ENCODE results near the gene KLHL26. TPM values are rescaled to one million over a fixed set of nuclear protein-coding genes. Genes with fewer than 3 reads are reported as not detected.

KLHL26 gene
- total RNA-seq, 2 donors from 2014 or later: 11.6 to 18.3 TPM

- Mint-ChIP-seq H3K4me3 (peak overlapping the region; percentile 94), H3K36me3 (no peaks in the 10 kb centered on the region), H3K9me3 (no peaks in the 10 kb centered on the region), H3K4me1 (ENCODE audit: low read depth in 2 of 2) (peaks cover 12 to 23% of the 10 kb centered on the region in 2 donors), H3K27ac (peak overlapping the region; percentile 72 to 89), H3K27me3 (peaks cover 0 to 7% of the 10 kb centered on the region in 2 donors)
- DNase-seq (ENCODE audit: low spot score) (no peak), ATAC-seq (no peak)
Measured at GRCh38 chr19:18637673-18638630, 1.1 kb downstream of the KLHL26 start.

GRCh38 chr19:18639706-18640243 lies 2.9 kb downstream of the KLHL26 start:
- H3K36me3 Mint-ChIP-seq: no peaks in the 10 kb centered on the region
- H3K27ac Mint-ChIP-seq: no peak overlapping the region
- no peaks in the 10 kb centered on the region for H3K9me3 Mint-ChIP-seq
- H3K27me3 Mint-ChIP-seq: peaks cover 0 to 3% of the 10 kb centered on the region in 2 donors
- ATAC-seq (no peak), DNase-seq (ENCODE audit: low spot score) (no peak)
- no peak overlapping the region for H3K4me3 Mint-ChIP-seq
- peaks cover 12 to 27% of the 10 kb centered on the region in 2 donors for H3K4me1 Mint-ChIP-seq (ENCODE audit: low read depth in 2 of 2)

- Mint-ChIP-seq H3K9me3 (no peaks in the 10 kb centered on the region), H3K27me3 (no peaks in the 10 kb centered on the region), H3K27ac (no peak overlapping the region), H3K36me3 (no peaks in the 10 kb centered on the region), H3K4me1 (ENCODE audit: low read depth in 2 of 2) (peaks cover 12 to 25% of the 10 kb centered on the region in 2 donors), H3K4me3 (no peak overlapping the region)
- no peak for DNase-seq (ENCODE audit: low spot score)
- no peak for ATAC-seq
Measured at GRCh38 chr19:18644196-18645034, 7.6 kb downstream of the KLHL26 start.

- no peak for ATAC-seq
- no peak overlapping the region for H3K4me3 Mint-ChIP-seq
- no peaks in the 10 kb centered on the region for H3K27me3 Mint-ChIP-seq
- no peak for DNase-seq (ENCODE audit: low spot score)
- H3K4me1 Mint-ChIP-seq (ENCODE audit: low read depth in 2 of 2): peaks cover 18 to 28% of the 10 kb centered on the region in 2 donors
- H3K27ac Mint-ChIP-seq: no peak overlapping the region
- no peaks in the 10 kb centered on the region for H3K9me3 Mint-ChIP-seq
- no peaks in the 10 kb centered on the region for H3K36me3 Mint-ChIP-seq
Measured at GRCh38 chr19:18645035-18645511, 8.2 kb downstream of the KLHL26 start.

- Mint-ChIP-seq H3K4me1 (ENCODE audit: low read depth in 2 of 2) (peaks cover 18 to 32% of the 10 kb centered on the region in 2 donors), H3K9me3 (no peaks in the 10 kb centered on the region), H3K36me3 (no peaks in the 10 kb centered on the region), H3K4me3 (no peak overlapping the region), H3K27me3 (no peaks in the 10 kb centered on the region), H3K27ac (no peak overlapping the region)
- no peak for ATAC-seq
- DNase-seq (ENCODE audit: low spot score): no peak
Measured at GRCh38 chr19:18646535-18647370, 9.9 kb downstream of the KLHL26 start.

GRCh38 chr19:18647371-18647767 lies 10.5 kb downstream of the KLHL26 start:
- H3K36me3 Mint-ChIP-seq: no peaks in the 10 kb centered on the region
- no peak for ATAC-seq
- no peak overlapping the region for H3K27ac Mint-ChIP-seq
- DNase-seq (ENCODE audit: low spot score): no peak
- no peaks in the 10 kb centered on the region for H3K9me3 Mint-ChIP-seq
- H3K4me3 Mint-ChIP-seq: no peak overlapping the region
- H3K27me3 Mint-ChIP-seq: no peaks in the 10 kb centered on the region
- H3K4me1 Mint-ChIP-seq (ENCODE audit: low read depth in 2 of 2): peaks cover 18 to 32% of the 10 kb centered on the region in 2 donors

GRCh38 chr19:18647807-18648206 lies 11.0 kb downstream of the KLHL26 start:
- no peak overlapping the region for H3K27ac Mint-ChIP-seq
- DNase-seq (ENCODE audit: low spot score) (no peak), ATAC-seq (no peak)
- H3K4me1 Mint-ChIP-seq (ENCODE audit: low read depth in 2 of 2): peaks cover 18 to 32% of the 10 kb centered on the region in 2 donors
- no peaks in the 10 kb centered on the region for H3K36me3 Mint-ChIP-seq
- H3K27me3 Mint-ChIP-seq: no peaks in the 10 kb centered on the region
- H3K4me3 Mint-ChIP-seq: no peak overlapping the region
- no peaks in the 10 kb centered on the region for H3K9me3 Mint-ChIP-seq

GRCh38 chr19:18648973-18649315 lies 12.1 kb downstream of the KLHL26 start:
- ATAC-seq: no peak
- Mint-ChIP-seq H3K27ac (peak overlapping the region; percentile 31 to 82), H3K36me3 (no peaks in the 10 kb centered on the region), H3K4me1 (ENCODE audit: low read depth in 2 of 2) (peaks cover 18 to 32% of the 10 kb centered on the region in 2 donors), H3K27me3 (no peaks in the 10 kb centered on the region), H3K4me3 (peak overlapping the region; percentile 67), H3K9me3 (no peaks in the 10 kb centered on the region)
- DNase-seq (ENCODE audit: low spot score): no peak

GRCh38 chr19:18649371-18650020 lies 12.7 kb downstream of the KLHL26 start:
- Mint-ChIP-seq H3K4me1 (ENCODE audit: low read depth in 2 of 2) (peaks cover 19 to 31% of the 10 kb centered on the region in 2 donors), H3K27ac (peak overlapping the region; percentile 31 to 82), H3K4me3 (peak overlapping the region; percentile 67), H3K9me3 (no peaks in the 10 kb centered on the region), H3K27me3 (no peaks in the 10 kb centered on the region), H3K36me3 (no peaks in the 10 kb centered on the region)
- no peak for DNase-seq (ENCODE audit: low spot score)
- peak; percentile 61 to 84 for ATAC-seq

GRCh38 chr19:18650021-18650390 lies 13.2 kb downstream of the KLHL26 start:
- no peaks in the 10 kb centered on the region for H3K9me3 Mint-ChIP-seq
- H3K27ac Mint-ChIP-seq: peak overlapping the region; percentile 31 to 82
- H3K36me3 Mint-ChIP-seq: no peaks in the 10 kb centered on the region
- H3K27me3 Mint-ChIP-seq: no peaks in the 10 kb centered on the region
- no peak for DNase-seq (ENCODE audit: low spot score)
- peak overlapping the region; percentile 67 for H3K4me3 Mint-ChIP-seq
- peaks cover 22 to 31% of the 10 kb centered on the region in 2 donors for H3K4me1 Mint-ChIP-seq (ENCODE audit: low read depth in 2 of 2)
- ATAC-seq: peak in 1 of 2 donors; percentile 12

- peaks cover 22 to 31% of the 10 kb centered on the region in 2 donors for H3K4me1 Mint-ChIP-seq (ENCODE audit: low read depth in 2 of 2)
- H3K27ac Mint-ChIP-seq: no peak overlapping the region
- H3K27me3 Mint-ChIP-seq: no peaks in the 10 kb centered on the region
- H3K4me3 Mint-ChIP-seq: no peak overlapping the region
- H3K9me3 Mint-ChIP-seq: no peaks in the 10 kb centered on the region
- no peaks in the 10 kb centered on the region for H3K36me3 Mint-ChIP-seq
- ATAC-seq (no peak), DNase-seq (ENCODE audit: low spot score) (no peak)
Measured at GRCh38 chr19:18650468-18651041, 13.7 kb downstream of the KLHL26 start.

GRCh38 chr19:18651300-18651699 lies 14.5 kb downstream of the KLHL26 start:
- Mint-ChIP-seq H3K27me3 (no peaks in the 10 kb centered on the region), H3K36me3 (no peaks in the 10 kb centered on the region), H3K9me3 (no peaks in the 10 kb centered on the region), H3K4me3 (no peak overlapping the region), H3K27ac (no peak overlapping the region), H3K4me1 (ENCODE audit: low read depth in 2 of 2) (peaks cover 22 to 31% of the 10 kb centered on the region in 2 donors)
- ATAC-seq (no peak), DNase-seq (ENCODE audit: low spot score) (no peak)
